ENCODE measurements around the gene GREB1.

The GREB1 gene

GRCh38 chr2:11502740-11503292 lies 31.0 kb upstream of the GREB1 start:
- no peaks in the 10 kb centered on the region for H3K36me3 ChIP-seq (ENCODE audit: control insufficient read depth, insufficient read depth, low read length)
- no peak for TF ChIP-seq CTCF (IDR thresholded peaks at IDR 0.05)
- H3K4me1 ChIP-seq = peaks cover 11% of the 10 kb centered on the region
- H3K9ac ChIP-seq = no peak overlapping the region
- no peak overlapping the region for H3K4me2 ChIP-seq (ENCODE audit: low read length)
- H3K79me2 ChIP-seq = no peaks in the 10 kb centered on the region
- no peaks in the 10 kb centered on the region for H3K27me3 ChIP-seq (ENCODE audit: control insufficient read depth, insufficient read depth, low read length)
- H2AFZ ChIP-seq = no peak overlapping the region
- no peak overlapping the region for H3K27ac ChIP-seq
- H3K9me3 ChIP-seq (ENCODE audit: control insufficient read depth, low read length) = no peaks in the 10 kb centered on the region
- no peak overlapping the region for H3K4me3 ChIP-seq (ENCODE audit: low read depth, low read length)

GRCh38 chr2:11503354-11503927 lies 30.4 kb upstream of the GREB1 start:
- Histone ChIP-seq H2AFZ (no peak overlapping the region), H3K27ac (no peak overlapping the region), H3K27me3 (ENCODE audit: control insufficient read depth, insufficient read depth, low read length) (no peaks in the 10 kb centered on the region), H3K79me2 (no peaks in the 10 kb centered on the region), H3K9ac (no peak overlapping the region), H3K4me1 (peaks cover 8% of the 10 kb centered on the region), H3K9me3 (ENCODE audit: control insufficient read depth, low read length) (no peaks in the 10 kb centered on the region), H3K36me3 (ENCODE audit: control insufficient read depth, insufficient read depth, low read length) (no peaks in the 10 kb centered on the region), H3K4me3 (ENCODE audit: low read depth, low read length) (no peak overlapping the region), H3K4me2 (ENCODE audit: low read length) (no peak overlapping the region)
- no peak for TF ChIP-seq CTCF (IDR thresholded peaks at IDR 0.05)

GRCh38 chr2:11505652-11506610 lies 27.9 kb upstream of the GREB1 start:
- Histone ChIP-seq H3K79me2 (no peaks in the 10 kb centered on the region), H3K9ac (no peak overlapping the region), H2AFZ (no peak overlapping the region), H3K4me2 (ENCODE audit: low read length) (no peak overlapping the region), H3K9me3 (ENCODE audit: control insufficient read depth, low read length) (no peaks in the 10 kb centered on the region), H3K36me3 (ENCODE audit: control insufficient read depth, insufficient read depth, low read length) (no peaks in the 10 kb centered on the region), H3K4me3 (ENCODE audit: low read depth, low read length) (no peak overlapping the region), H3K4me1 (no peaks in the 10 kb centered on the region), H3K27ac (no peak overlapping the region), H3K27me3 (ENCODE audit: control insufficient read depth, insufficient read depth, low read length) (no peaks in the 10 kb centered on the region)
- no peak for TF ChIP-seq CTCF (IDR thresholded peaks at IDR 0.05)

GRCh38 chr2:11506611-11506969 lies 27.3 kb upstream of the GREB1 start:
- no peak overlapping the region for H3K27ac ChIP-seq
- no peak overlapping the region for H2AFZ ChIP-seq
- TF ChIP-seq CTCF (IDR thresholded peaks at IDR 0.05) = no peak
- no peaks in the 10 kb centered on the region for H3K36me3 ChIP-seq (ENCODE audit: control insufficient read depth, insufficient read depth, low read length)
- H3K4me2 ChIP-seq (ENCODE audit: low read length) = no peak overlapping the region
- no peaks in the 10 kb centered on the region for H3K9me3 ChIP-seq (ENCODE audit: control insufficient read depth, low read length)
- no peak overlapping the region for H3K9ac ChIP-seq
- no peaks in the 10 kb centered on the region for H3K79me2 ChIP-seq
- no peak overlapping the region for H3K4me3 ChIP-seq (ENCODE audit: low read depth, low read length)
- no peaks in the 10 kb centered on the region for H3K4me1 ChIP-seq
- H3K27me3 ChIP-seq (ENCODE audit: control insufficient read depth, insufficient read depth, low read length) = no peaks in the 10 kb centered on the region
